Subcutaneous adipose tissue (tissue), 4 donors: Measurements from ENCODE around the gene SACS. TPM values are rescaled to one million over a fixed set of nuclear protein-coding genes. Genes with fewer than 3 reads are reported as not detected.

ENCODE experiments used
- total RNA-seq, 4 donors: library from RNA; depleted of rRNA; stranded (reverse); fragments of >200 nt; gene quantifications; one replicate each; pipeline ENCODE4 v1.1.0, GENCODE V29; 2016
- TF ChIP-seq, protein P1 (sequence below): fragments of 450-650 bp; IDR thresholded peaks from one replicate; pipeline ENCODE4 v1.5.1; 2016; ENCODE audit warnings: low read depth, mild to moderate bottlenecking, control low read depth, antibody characterized with exemption, moderate library complexity

The SACS gene
- total RNA-seq, 4 donors from 2014 or later: 16.6 to 25.0 (median 19.9) TPM

GRCh38 chr13:23367907-23368306 lies 65.6 kb downstream of the SACS start:
- TF ChIP-seq, protein P1, sequence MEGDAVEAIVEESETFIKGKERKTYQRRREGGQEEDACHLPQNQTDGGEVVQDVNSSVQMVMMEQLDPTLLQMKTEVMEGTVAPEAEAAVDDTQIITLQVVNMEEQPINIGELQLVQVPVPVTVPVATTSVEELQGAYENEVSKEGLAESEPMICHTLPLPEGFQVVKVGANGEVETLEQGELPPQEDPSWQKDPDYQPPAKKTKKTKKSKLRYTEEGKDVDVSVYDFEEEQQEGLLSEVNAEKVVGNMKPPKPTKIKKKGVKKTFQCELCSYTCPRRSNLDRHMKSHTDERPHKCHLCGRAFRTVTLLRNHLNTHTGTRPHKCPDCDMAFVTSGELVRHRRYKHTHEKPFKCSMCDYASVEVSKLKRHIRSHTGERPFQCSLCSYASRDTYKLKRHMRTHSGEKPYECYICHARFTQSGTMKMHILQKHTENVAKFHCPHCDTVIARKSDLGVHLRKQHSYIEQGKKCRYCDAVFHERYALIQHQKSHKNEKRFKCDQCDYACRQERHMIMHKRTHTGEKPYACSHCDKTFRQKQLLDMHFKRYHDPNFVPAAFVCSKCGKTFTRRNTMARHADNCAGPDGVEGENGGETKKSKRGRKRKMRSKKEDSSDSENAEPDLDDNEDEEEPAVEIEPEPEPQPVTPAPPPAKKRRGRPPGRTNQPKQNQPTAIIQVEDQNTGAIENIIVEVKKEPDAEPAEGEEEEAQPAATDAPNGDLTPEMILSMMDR: no peak

DNA sequence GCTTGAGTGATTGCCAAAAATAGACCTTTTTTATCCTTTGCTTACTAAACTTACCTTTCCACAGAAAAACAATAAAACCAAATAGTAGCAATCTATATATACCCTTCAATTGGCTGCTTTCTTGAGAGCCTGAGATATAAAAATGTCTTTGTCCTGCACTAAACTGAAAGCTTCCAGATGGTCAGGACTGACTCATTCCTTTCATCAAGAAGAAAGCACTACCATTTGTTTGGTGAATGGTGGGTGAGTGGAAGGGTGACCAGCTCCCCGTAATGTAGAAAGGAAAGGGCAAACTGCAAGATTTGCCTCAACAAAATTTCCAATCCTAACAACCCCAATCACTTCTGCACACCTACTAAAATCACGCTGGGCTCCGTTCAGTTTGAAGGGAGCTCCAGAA lies 67.8 kb downstream of the SACS start:
- TF ChIP-seq, protein P1: no peak

GRCh38 chr13:23359882-23360281 lies 73.6 kb downstream of the SACS start:
- TF ChIP-seq, protein P1: no peak

GRCh38 chr13:23357349-23357748 lies 76.2 kb downstream of the SACS start:
- TF ChIP-seq, protein P1: no peak

- TF ChIP-seq, protein P1: no peak
Measured at GRCh38 chr13:23356368-23356767, 77.1 kb downstream of the SACS start.

DNA sequence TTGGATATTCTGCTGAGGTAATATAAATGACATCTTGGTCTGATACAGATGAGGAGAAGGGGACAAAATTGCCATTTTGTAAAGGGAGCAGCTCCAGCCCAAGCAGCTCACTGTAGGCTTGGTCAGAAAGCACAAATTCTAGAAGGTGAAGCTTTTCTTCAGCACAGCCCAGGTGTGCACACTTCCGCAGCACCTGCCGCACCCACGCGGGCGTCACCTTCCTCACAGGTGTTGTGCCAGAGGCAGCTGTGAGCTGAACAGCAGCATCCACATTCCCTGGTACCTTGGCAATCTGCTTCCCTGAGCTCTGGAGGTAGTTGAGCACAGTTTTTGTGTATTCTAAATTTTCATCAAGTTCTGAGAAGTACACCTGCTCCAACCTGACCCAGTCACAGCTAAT lies 79.0 kb downstream of the SACS start:
- TF ChIP-seq, protein P1: no peak

- TF ChIP-seq, protein P1: no peak
Measured at GRCh38 chr13:23352161-23352560, 81.3 kb downstream of the SACS start.

GRCh38 chr13:23350009-23350408 lies 83.5 kb downstream of the SACS start:
- TF ChIP-seq, protein P1: no peak
